Upper lobe of left lung (tissue), 4 donors: ENCODE results near the gene DUOX1.

Experiments
- CTCF ChIP-seq, 6 experiments: fragments of 450-650 bp in 4 of 6; fragments of 200-600 bp in 2 of 6; sonication (generic) in 2 of 6; IDR thresholded peaks; one replicate each; pipeline ENCODE4 v1.5.1; 2016 to 2019; ENCODE audit warnings: antibody characterized with exemption in 6 of 6
- EP300 ChIP-seq, 4 donors: sonication (generic); formaldehyde crosslinking; IDR thresholded peaks; one replicate each; pipeline ENCODE4 v1.5.1; 2017; ENCODE audit warnings: antibody characterized with exemption in 4 of 4, control low read depth in 2 of 4
- POLR2A ChIP-seq, 4 donors: fragments of 450-650 bp; IDR thresholded peaks; one replicate each; pipeline ENCODE4 v1.5.1; 2016 to 2017; ENCODE audit warnings: antibody characterized with exemption in 4 of 4, mild to moderate bottlenecking in 2 of 4
- POLR2AphosphoS5 ChIP-seq, 2 donors: sonication (generic); formaldehyde crosslinking; IDR thresholded peaks; one replicate each; pipeline ENCODE4 v1.5.1; 2017; ENCODE audit warnings: antibody characterized with exemption in 2 of 2

GRCh38 chr15:45089712-45090373 is 40.0 kb upstream of the DUOX1 start:
- TF ChIP-seq POLR2AphosphoS5 (IDR thresholded peaks at IDR 0.05) (no peak), EP300 (IDR thresholded peaks at IDR 0.05) (no peak), CTCF (IDR thresholded peaks at IDR 0.05) (no peak), POLR2A (IDR thresholded peaks at IDR 0.05) (no peak)
